ENCODE results near the gene AATK. TPM values are rescaled to one million over a fixed set of nuclear protein-coding genes. Genes with fewer than 3 reads are reported as not detected.

The AATK gene, protein sequence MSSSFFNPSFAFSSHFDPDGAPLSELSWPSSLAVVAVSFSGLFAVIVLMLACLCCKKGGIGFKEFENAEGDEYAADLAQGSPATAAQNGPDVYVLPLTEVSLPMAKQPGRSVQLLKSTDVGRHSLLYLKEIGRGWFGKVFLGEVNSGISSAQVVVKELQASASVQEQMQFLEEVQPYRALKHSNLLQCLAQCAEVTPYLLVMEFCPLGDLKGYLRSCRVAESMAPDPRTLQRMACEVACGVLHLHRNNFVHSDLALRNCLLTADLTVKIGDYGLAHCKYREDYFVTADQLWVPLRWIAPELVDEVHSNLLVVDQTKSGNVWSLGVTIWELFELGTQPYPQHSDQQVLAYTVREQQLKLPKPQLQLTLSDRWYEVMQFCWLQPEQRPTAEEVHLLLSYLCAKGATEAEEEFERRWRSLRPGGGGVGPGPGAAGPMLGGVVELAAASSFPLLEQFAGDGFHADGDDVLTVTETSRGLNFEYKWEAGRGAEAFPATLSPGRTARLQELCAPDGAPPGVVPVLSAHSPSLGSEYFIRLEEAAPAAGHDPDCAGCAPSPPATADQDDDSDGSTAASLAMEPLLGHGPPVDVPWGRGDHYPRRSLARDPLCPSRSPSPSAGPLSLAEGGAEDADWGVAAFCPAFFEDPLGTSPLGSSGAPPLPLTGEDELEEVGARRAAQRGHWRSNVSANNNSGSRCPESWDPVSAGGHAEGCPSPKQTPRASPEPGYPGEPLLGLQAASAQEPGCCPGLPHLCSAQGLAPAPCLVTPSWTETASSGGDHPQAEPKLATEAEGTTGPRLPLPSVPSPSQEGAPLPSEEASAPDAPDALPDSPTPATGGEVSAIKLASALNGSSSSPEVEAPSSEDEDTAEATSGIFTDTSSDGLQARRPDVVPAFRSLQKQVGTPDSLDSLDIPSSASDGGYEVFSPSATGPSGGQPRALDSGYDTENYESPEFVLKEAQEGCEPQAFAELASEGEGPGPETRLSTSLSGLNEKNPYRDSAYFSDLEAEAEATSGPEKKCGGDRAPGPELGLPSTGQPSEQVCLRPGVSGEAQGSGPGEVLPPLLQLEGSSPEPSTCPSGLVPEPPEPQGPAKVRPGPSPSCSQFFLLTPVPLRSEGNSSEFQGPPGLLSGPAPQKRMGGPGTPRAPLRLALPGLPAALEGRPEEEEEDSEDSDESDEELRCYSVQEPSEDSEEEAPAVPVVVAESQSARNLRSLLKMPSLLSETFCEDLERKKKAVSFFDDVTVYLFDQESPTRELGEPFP (N-terminal part only)
- total RNA-seq = 0.15 and 0.17 TPM in 2 replicates

DNA sequence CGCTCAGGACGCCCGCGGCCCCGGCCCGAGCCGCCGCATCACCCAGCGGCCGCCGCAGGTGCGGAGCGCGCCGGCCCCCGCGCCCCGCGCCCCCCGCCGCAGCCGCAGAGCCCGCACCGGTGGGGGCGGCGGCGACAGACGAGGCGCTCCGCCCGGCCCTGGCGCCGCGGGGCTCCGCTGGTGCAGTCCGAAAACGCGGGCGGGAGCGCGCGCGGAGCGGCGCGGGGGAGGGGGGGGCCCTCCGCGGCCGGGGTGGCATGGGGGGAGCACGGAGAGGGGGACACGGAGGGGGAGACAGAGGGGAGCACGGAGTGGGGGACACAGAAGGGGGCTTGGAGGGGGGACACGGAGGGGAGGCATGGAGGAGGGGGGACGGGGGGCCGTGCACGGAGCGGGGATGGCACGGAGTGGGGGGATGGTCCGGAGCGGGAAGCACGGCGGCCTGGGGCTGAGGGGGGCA, at the start of gene AATK:
Gene AATK (minus strand): TSS at position 189 of the 460 bp plus-strand sequence. CDS start 229 bp downstream, outside the sequence.

DNA sequence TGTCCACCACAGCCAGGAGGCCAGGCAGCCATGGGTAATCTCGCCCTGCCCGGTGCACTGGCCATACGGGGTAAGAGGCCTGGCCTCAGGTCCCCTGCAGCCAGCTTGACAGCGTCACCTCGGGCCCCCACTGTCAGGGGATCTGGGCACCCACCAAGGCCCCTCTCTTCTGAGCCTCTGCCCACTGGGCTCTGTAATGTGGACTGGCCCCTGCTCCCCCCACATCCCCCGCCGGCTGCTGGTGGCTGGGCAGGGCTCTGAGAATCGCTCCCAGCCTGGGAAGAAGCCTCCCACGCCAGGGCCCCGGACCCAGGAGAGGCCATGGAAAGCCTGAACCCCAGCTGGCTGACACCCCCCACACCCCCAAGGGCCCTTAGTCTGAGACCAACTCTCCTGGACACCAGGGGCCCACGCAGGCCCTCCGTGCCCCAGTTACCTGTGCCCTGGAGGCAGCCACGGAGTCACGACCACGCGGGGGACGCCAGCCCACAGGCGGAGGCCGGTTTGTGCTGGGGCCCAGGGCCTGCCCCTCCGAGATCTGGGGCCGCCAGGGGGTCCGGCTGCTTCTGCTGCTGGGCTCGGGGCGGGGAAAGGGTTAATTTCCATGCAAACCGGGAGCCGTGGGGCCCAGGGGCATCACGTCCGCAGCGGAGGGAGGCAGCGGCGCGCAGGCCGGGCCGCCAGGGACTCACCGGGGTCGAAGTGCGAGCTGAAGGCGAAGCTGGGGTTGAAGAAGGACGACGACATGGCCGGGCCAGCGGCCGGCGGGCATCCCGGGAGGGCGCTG, 582 bp downstream of the AATK start, which contains the start of gene PVALEF:
Gene PVALEF (plus strand): TSS at position 262 of the 787 bp plus-strand sequence. CDS start 15,720 bp downstream, outside the sequence.

Other genes starting within 250 kb of the AATK start
- gene CHMP6, start 174.4 kb downstream of the AATK start, total RNA-seq = 22.5 and 24.1 TPM in 2 replicates
- 18.6 and 18.8 TPM in 2 replicates for gene BAIAP2, start 131.1 kb downstream of the AATK start, total RNA-seq
- gene PVALEF, start 714 bp downstream of the AATK start, total RNA-seq = not detected in 2 replicates
- gene CEP131, start 56.7 kb upstream of the AATK start, total RNA-seq = 11.9 and 14.1 TPM in 2 replicates
- 13.7 and 16.0 TPM in 2 replicates for gene TEPSIN, start 72.8 kb upstream of the AATK start, total RNA-seq
- gene NDUFAF8, start 73.1 kb upstream of the AATK start, total RNA-seq = 47.0 and 56.8 TPM in 2 replicates
- 52.9 and 58.0 TPM in 2 replicates for gene SLC38A10, start 129.1 kb upstream of the AATK start, total RNA-seq
- 8.3 and 8.4 TPM in 2 replicates for gene BAHCC1, start 229.2 kb upstream of the AATK start, total RNA-seq

Data from bronchus fibroblast of lung (primary cell).